SK-N-SH treated with all-trans-retinoic acid at 6 μM for 48 hours (cell line): ENCODE measurements around the gene LIPH.

Experiments
- ESRRG ChIP-seq: fragments of 250-450 bp; sonication (Bioruptor Pico); IDR thresholded peaks from 2 replicates; pipeline ENCODE4 v1.6.1; 2021; ENCODE audit warnings: mild to moderate bottlenecking
- RARB ChIP-seq: fragments of 250-450 bp; sonication (Bioruptor Pico); IDR thresholded peaks from 2 replicates; pipeline ENCODE4 v1.8.0; 2021; ENCODE audit warnings: mild to moderate bottlenecking, moderate library complexity
- ZNF70 ChIP-seq: fragments of 450-650 bp; formaldehyde crosslinking; IDR thresholded peaks from 2 replicates; pipeline ENCODE4 v1.5.0; 2020; ENCODE audit warnings: mild to moderate bottlenecking, moderate library complexity
- TF ChIP-seq, protein P1 (sequence below): fragments of 250-450 bp; sonication (Bioruptor Pico); IDR thresholded peaks from 2 replicates; pipeline ENCODE4 v1.8.0; 2020; ENCODE audit warnings: mild to moderate bottlenecking, moderate library complexity, borderline replicate concordance

DNA sequence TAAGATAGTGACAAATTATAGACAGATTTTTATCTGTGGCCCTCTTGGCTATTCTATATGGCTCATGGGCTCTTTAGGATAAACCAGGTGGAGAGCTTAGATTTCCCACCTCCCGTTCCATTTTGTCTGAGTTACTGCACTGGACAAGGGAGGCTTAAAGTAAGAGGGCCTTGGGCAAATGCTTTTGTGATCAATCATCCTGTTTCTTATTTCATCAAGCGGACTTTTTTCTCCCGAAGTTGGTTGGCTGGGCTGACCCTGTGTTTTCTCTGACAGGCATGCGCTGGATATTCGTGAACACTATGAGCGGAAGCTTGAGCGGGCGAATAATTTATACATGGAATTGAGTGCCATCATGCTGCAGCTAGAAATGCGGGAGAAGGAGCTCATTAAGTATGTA is 86.9 kb downstream of the LIPH start:
- TF ChIP-seq ESRRG (no peak), ZNF70 (no peak), RARB (CRISPR knock-in tag) (no peak)
- TF ChIP-seq, protein P1, sequence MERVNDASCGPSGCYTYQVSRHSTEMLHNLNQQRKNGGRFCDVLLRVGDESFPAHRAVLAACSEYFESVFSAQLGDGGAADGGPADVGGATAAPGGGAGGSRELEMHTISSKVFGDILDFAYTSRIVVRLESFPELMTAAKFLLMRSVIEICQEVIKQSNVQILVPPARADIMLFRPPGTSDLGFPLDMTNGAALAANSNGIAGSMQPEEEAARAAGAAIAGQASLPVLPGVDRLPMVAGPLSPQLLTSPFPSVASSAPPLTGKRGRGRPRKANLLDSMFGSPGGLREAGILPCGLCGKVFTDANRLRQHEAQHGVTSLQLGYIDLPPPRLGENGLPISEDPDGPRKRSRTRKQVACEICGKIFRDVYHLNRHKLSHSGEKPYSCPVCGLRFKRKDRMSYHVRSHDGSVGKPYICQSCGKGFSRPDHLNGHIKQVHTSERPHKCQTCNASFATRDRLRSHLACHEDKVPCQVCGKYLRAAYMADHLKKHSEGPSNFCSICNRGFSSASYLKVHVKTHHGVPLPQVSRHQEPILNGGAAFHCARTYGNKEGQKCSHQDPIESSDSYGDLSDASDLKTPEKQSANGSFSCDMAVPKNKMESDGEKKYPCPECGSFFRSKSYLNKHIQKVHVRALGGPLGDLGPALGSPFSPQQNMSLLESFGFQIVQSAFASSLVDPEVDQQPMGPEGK (CRISPR knock-in tag) = no peak
